Heart right ventricle (tissue), 16 donors: Measurements from ENCODE around the gene CHRM1. TPM values are rescaled to one million over a fixed set of nuclear protein-coding genes. Genes with fewer than 3 reads are reported as not detected.

Source experiments
- ATAC-seq, 8 donors: fragments of 200-7000 bp; cut with Tn5 transposase; one replicate each; pipeline ENCODE4 v1.9.1; 2020; ENCODE audit warnings: mild to moderate bottlenecking in 8 of 8, moderate library complexity in 8 of 8, moderate number of reproducible peaks in 1 of 8
- DNase-seq, 2 donors: peaks; one replicate each; pipeline ENCODE4 v3.0.0-alpha.2; 2020
- H3K27ac ChIP-seq, 10 donors: fragments of 200-600 bp; sonication (generic) in 2 of 10; one replicate each; pipeline versions ENCODE4 v1.5.0 to v1.8.0; 2020 to 2022; ENCODE audit warnings: mild to moderate bottlenecking in 3 of 10
- H3K27me3 ChIP-seq, 7 donors: fragments of 200-600 bp; one replicate each; pipeline ENCODE4 v1.8.0; 2021 to 2022; ENCODE audit warnings: mild to moderate bottlenecking in 2 of 7
- H3K36me3 ChIP-seq, 9 donors: fragments of 200-600 bp; sonication (generic) in 1 of 9; one replicate each; pipeline versions ENCODE4 v1.5.0 to v1.8.0; 2020 to 2022; ENCODE audit warnings: mild to moderate bottlenecking in 2 of 9
- H3K4me1 ChIP-seq, 9 donors: fragments of 200-600 bp; sonication (generic) in 1 of 9; one replicate each; pipeline versions ENCODE4 v1.5.0 to v1.8.0; 2020 to 2022; ENCODE audit warnings: mild to moderate bottlenecking in 4 of 9
- H3K4me3 ChIP-seq, 10 donors: fragments of 200-600 bp; sonication (generic) in 2 of 10; one replicate each; pipeline versions ENCODE4 v1.5.0 to v1.8.0; 2020 to 2022; ENCODE audit warnings: mild to moderate bottlenecking in 7 of 10, moderate library complexity in 2 of 10
- H3K9me3 ChIP-seq, 11 donors: fragments of 200-600 bp in 10 of 11; sonication (generic) in 2 of 11; one replicate each; pipeline versions ENCODE4 v1.5.0 to v1.8.0; 2013 to 2022; ENCODE audit warnings: mild to moderate bottlenecking in 2 of 11, control low read depth in 1 of 11, moderate library complexity in 1 of 11
- WGBS, 2 donors: extraction: QIAGEN DNeasy Blood & Tissue Kit; methylation state at CpG; one replicate each; pipeline ENCODE4 v1.1.7; 2013; ENCODE audit warnings: inconsistent platforms in 1 of 2; 5-methylcytosine and 5-hydroxymethylcytosine counted together
- intact Hi-C, 10 donors: fragments of 100-400 bp; cut with DNase I; formaldehyde crosslinking; loops; one replicate each; pipeline versions ENCODE4 v1.11.1 to v1.14.2; 2022
- polyA plus RNA-seq, 2 donors: library from polyadenylated mRNA; stranded (reverse); fragments of 200-250 nt; gene quantifications; one replicate each; pipeline ENCODE4 v1.2.3, GENCODE V29; 2013
- total RNA-seq, 10 donors: library from RNA; stranded (reverse); fragmentation: NEBNext Ultra II Directional in 3 of 10; extraction: Animal tissue kit (Norgen Biotek cat#: 25700) in 3 of 10; gene quantifications; one replicate each; pipeline versions ENCODE4 v1.2.1 to v1.2.4, GENCODE V29; 2021 to 2023
- TF ChIP-seq, protein P1 (sequence below), 9 donors: fragments of 200-600 bp; sonication (generic) in 2 of 9; IDR thresholded peaks; one replicate each; pipeline versions ENCODE4 v1.5.0 to v1.8.0; 2021 to 2022; ENCODE audit warnings: antibody characterized with exemption in 9 of 9, mild to moderate bottlenecking in 5 of 9, moderate library complexity in 1 of 9
- donor health status: Arrhythmogenic right ventricular cardiomyopathy.
- donor health status: ischemic (EF 13 %, LVEDD 7.1; RV severe dilation, severe dysfunction).
- donor health status: healthy with polysubstance abuse.
- donor health status: DM: no; HTN: yes; CAD: no.
- donor health status: DM: no; HTN: no; CAD: no.
- donor health status: ischemic (EF 25% LVEDD 6.9; RV normal size, moderate dysfunction).
- donor health status: ischemic (EF 25% LVEDD 5.7; RV mildly dilated, moderate dysfunction).
- donor health status: healthy.
- donor health status: DM: yes; HTN: yes; CAD: no.
- donor health status: Ischemic cardiomyopathy.
- donor health status: ischemic (EF 35%, LVEDD 5.7; RV mildly dilated, moderate dysfunction).
- donor health status: nonischemic (EF 11% LVEDD 7.7; RV severe dilation, severe dysfunction).
- donor health status: DM: yes; HTN: yes; CAD: no.
- donor health status: PGD.
- donor health status: ischemic (EF 29% LVEDD 5.4; RV normal size, mild dysfunction).
- donor health status: nonischemic (EF 23%, LVEDD 6.1; RV moderate dilation, normal function).

The CHRM1 gene
- total and polyA plus RNA-seq, 12 donors = not detected

DNA sequence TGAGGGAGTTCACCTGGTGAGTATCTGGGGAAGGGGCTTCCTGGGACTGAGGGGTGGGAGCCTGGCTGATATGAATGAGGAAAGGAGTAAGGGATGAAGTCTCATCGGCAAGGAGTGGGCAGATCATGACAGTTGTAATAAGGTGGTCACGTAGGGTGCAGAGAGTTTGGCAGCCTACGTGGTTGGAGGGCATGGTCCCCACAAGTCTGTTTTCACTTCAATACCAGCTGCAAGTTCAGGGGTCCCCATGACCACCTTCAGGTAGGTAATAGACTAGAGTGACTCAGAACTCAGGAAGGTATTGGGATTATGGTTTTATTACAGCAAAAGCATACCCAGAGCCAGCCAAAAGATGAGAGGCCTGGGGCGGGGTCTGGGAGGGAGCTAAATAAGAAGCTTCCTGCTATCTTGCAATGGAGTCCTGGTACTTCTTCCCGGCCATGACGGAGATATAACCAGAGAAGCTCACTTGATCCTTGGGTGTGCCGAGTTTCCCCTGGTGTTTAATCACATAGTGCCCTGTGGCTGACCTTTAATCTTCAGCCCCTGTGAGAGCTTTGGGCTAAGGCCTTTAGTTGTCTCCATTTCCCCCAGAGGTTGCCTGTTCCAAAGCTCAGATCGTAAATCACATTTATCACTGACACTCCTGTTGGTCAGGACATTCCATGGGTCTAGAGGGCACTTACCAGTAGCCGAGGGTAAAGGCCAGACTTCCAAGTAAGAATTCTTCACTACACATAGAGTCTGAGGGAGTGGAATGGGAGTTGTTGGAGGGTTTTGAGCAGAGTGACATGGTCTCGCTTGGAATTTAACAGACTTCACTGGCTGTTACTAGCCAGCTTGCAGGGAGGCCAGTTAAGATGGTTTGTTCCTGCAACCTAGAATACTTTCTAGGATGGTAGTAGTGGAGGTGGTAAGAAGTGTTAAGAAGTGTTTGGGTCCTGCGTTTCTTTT is 31.4 kb downstream of the CHRM1 start:
- whole genome bisulfite sequencing, 2 donors = 66 to 70% methylated on average over 11 of the region's 11 CpGs
- intact Hi-C loops = no loop called here
- Histone ChIP-seq H3K9me3 (no peaks in the 10 kb centered on the region), H3K27ac (peak overlapping the region in 5 of 10 donors; percentile 35 to 76 (median 56)), H3K36me3 (peaks cover 7 to 55% (median 46%) of the 10 kb centered on the region in 9 donors), H3K4me3 (no peak overlapping the region), H3K4me1 (peaks cover 0 to 39% (median 14%) of the 10 kb centered on the region in 9 donors), H3K27me3 (no peaks in the 10 kb centered on the region)
- TF ChIP-seq, protein P1, sequence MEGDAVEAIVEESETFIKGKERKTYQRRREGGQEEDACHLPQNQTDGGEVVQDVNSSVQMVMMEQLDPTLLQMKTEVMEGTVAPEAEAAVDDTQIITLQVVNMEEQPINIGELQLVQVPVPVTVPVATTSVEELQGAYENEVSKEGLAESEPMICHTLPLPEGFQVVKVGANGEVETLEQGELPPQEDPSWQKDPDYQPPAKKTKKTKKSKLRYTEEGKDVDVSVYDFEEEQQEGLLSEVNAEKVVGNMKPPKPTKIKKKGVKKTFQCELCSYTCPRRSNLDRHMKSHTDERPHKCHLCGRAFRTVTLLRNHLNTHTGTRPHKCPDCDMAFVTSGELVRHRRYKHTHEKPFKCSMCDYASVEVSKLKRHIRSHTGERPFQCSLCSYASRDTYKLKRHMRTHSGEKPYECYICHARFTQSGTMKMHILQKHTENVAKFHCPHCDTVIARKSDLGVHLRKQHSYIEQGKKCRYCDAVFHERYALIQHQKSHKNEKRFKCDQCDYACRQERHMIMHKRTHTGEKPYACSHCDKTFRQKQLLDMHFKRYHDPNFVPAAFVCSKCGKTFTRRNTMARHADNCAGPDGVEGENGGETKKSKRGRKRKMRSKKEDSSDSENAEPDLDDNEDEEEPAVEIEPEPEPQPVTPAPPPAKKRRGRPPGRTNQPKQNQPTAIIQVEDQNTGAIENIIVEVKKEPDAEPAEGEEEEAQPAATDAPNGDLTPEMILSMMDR (IDR thresholded peaks at IDR 0.05) = no peak
- DNase-seq (no peak), ATAC-seq (peak in 2 of 8 donors; percentile 11 to 20)

- Histone ChIP-seq H3K27me3 (no peaks in the 10 kb centered on the region), H3K36me3 (peaks cover 8 to 62% (median 52%) of the 10 kb centered on the region in 9 donors), H3K4me1 (peaks cover 0 to 44% (median 14%) of the 10 kb centered on the region in 9 donors), H3K27ac (peak overlapping the region in 2 of 10 donors; percentile 35 to 75), H3K9me3 (no peaks in the 10 kb centered on the region), H3K4me3 (no peak overlapping the region)
- ATAC-seq = no peak
- TF ChIP-seq, protein P1 (IDR thresholded peaks at IDR 0.05) = no peak
- intact Hi-C loops = no loop called here
- 69 to 73% methylated on average over 2 of the region's 2 CpGs for WGBS, 2 donors
- DNase-seq = no peak
Measured at GRCh38 chr11:62889126-62889483, 32.1 kb downstream of the CHRM1 start.

DNA sequence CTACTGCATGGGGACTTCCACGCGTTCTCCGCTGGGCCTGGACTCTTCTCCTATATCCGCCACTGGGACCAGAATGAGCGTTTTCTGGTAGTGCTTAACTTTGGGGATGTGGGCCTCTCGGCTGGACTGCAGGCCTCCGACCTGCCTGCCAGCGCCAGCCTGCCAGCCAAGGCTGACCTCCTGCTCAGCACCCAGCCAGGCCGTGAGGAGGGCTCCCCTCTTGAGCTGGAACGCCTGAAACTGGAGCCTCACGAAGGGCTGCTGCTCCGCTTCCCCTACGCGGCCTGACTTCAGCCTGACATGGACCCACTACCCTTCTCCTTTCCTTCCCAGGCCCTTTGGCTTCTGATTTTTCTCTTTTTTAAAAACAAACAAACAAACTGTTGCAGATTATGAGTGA is 32.8 kb downstream of the CHRM1 start:
- intact Hi-C loops = no loop called here
- 91 to 93% methylated on average over 14 of the region's 14 CpGs for WGBS, 2 donors
- Histone ChIP-seq H3K9me3 (no peaks in the 10 kb centered on the region), H3K4me3 (no peak overlapping the region), H3K27ac (peak overlapping the region in 1 of 10 donors; percentile 21), H3K36me3 (peaks cover 11 to 69% (median 59%) of the 10 kb centered on the region in 9 donors), H3K4me1 (peaks cover 0 to 51% (median 19%) of the 10 kb centered on the region in 9 donors), H3K27me3 (no peaks in the 10 kb centered on the region)
- ATAC-seq = no peak
- TF ChIP-seq, protein P1 (IDR thresholded peaks at IDR 0.05) = no peak
- DNase-seq = no peak

- ATAC-seq (no peak), DNase-seq (no peak)
- peaks cover 11 to 82% (median 70%) of the 10 kb centered on the region in 9 donors for H3K36me3 ChIP-seq
- no peaks in the 10 kb centered on the region for H3K27me3 ChIP-seq
- WGBS, 2 donors = 90 to 91% methylated on average over 11 of the region's 11 CpGs
- intact Hi-C loops = no loop called here
- no peaks in the 10 kb centered on the region for H3K9me3 ChIP-seq
- no peak overlapping the region for H3K27ac ChIP-seq
- TF ChIP-seq, protein P1 (IDR thresholded peaks at IDR 0.05) = no peak
- H3K4me1 ChIP-seq = peaks cover 8 to 56% (median 34%) of the 10 kb centered on the region in 9 donors
- H3K4me3 ChIP-seq = no peak overlapping the region
Measured at GRCh38 chr11:62885137-62885750, 35.9 kb downstream of the CHRM1 start.
